Stimulated activated CD4-positive, alpha-beta T cell treated with anti-CD3 and anti-CD28 coated beads, TNF-alpha, amount 100 ng/mL, for 24 hours (primary cell): ENCODE data around the gene ANKRD13B.
"Not testable (repeated sequence)": the region's sequence is repeated elsewhere in the genome, so short reads cannot be mapped to it uniquely, and the experiment has no call there.

Source experiments
- DNase-seq, 3 experiments: peaks; one replicate each; pipeline ENCODE4 v3.0.0-alpha.2; 2020; ENCODE audit warnings: low read depth in 3 of 3

The ANKRD13B gene

DNA sequence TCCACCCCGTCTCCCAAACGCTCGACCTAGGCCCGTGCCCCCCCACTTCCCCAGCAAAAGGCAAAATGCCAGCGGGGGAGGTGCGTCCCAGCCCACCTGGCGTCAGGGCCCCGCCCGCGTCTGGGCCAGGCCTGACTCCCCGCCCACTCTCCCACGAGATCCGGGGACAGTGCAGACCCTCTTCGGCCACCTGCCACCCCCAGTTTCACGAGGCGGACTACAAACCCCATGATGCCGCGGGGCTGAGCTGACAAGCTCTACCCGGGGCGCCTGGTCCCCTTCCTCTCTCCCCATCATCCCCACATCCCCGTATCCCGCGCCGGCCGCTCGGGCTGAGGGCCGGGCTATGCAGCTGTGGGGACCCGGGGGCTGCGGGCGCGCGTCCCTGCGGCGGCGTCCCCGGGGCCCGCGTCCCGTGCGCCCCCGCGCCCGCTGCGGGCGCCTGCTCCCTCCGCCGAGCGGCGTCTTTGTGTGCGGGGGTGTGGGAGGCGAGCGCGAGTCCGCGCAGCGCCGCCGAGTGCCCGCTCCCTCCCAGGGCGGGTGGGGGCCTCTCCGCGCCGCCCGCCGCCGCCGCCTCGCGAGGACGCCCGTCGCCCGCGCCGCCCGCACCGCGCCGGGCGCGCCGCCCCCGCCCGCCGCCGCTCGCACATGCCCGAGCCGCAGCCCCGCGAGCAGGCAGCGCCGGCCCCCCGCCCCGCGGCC is at the start of gene ANKRD13B:
ANKRD13B (plus strand) TSS at position 283 of the 702 bp plus-strand sequence. CDS start 490 bp downstream, outside the sequence.
- DNase-seq = no peak

DNA sequence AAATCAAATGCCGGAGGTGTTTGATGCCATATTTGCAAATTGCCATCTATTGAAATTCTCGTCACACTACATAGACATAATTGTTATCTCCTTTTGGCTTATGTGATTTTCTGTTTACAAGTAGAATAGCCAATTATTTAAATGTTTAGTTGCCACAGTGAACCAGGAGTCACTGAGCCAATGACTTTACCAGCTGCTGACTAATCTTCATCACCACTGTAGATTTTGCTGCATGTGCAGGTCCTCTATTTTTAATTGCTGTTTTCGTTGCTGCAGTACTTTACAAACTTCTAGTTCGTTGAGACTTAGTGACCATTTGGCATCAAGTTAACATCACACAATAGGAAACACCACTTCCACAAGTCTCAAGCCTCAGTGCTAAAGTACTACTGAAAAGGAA is 48.9 kb upstream of the ANKRD13B start:
- DNase-seq = no peak

DNA sequence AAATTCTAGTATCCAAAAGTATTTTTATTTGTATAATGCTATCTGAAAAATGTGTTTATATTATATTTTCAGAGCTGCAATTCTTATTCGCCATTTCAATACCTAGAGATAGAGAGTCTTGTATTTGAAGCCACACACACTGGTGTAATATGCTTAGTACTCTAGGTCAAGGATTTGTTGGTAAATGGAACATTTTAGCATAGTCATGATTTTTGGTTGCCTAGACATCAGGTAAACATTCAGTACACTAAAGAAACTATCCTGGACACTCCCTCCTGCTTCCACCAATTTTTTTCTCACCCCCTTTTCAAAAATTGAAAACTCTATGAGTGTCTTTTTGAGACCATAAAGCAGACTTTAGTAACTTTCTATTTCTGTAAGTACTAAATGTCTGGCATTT is 46.8 kb upstream of the ANKRD13B start:
- DNase-seq = no peak

DNA sequence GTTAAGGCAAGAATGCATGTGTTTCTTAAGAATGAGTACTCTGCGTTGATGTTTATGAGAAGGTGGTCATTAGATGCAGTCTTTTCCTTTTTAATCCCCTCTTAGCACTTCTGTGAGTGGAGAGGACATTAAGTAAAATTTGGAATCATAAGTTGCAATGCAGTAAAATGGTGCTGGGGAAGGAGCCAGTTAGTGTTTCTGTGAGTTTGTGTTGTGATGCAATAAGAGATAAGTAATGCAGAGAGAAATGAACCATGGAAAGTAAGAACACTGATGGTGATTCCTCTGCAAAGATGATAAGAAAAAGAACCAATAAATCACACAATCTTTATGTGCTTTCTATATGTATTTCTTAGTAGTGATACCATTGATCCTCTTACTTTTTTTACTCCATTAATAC is 46.1 kb upstream of the ANKRD13B start:
- no peak for DNase-seq

DNA sequence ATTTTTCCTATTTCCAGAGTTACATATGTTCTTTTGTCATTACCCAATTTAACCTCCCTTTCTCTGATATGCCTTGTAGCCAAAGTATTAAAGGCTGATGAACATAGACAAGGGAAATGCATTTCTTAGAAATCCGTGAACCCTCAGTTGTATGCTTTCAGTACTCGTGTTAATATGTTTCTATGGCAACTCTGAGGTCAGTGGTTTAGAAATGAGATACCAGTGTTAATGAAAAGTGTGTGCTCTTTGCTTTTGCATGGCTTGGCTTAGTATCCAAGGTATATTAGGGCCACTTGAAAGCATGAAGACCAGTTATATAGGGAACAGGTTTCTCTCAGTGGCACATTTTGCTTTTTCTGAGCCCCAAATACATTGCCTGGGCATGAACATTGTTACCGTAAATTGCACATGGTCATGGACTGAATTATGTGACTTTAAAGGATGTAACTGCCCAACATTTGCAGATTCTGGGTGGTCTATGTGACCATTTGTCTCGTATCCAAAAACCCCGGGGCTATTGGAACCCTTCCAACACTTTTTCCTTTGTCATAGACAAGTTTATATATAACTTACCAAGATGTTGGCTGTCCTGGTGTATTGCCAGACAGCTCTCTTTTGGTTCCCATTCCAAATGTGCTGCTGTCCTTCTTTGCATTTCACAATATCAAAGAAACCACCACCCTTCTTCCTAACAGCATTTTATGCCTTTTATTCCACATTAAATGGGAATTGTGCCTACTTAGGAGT is 43.6 kb upstream of the ANKRD13B start:
- no peak for DNase-seq

DNA sequence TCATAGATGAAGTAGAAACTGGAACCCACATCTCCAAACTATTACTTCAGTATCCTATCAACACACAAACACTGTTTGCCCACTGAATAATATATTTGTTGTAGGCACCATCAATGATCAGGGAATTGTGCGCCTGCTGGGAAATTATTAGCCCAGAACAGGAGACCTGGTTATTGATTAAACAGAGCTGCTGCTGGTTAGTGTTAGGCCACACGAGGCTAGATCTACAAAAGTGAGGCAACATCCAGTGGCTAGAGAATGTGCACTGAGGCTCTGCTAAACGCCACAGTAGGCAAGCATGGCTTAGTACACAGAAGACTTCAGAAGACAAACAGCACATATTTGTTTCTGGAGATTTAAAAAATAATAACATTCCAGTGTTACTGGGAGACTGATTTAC is 37.1 kb upstream of the ANKRD13B start:
- DNase-seq = no peak

DNA sequence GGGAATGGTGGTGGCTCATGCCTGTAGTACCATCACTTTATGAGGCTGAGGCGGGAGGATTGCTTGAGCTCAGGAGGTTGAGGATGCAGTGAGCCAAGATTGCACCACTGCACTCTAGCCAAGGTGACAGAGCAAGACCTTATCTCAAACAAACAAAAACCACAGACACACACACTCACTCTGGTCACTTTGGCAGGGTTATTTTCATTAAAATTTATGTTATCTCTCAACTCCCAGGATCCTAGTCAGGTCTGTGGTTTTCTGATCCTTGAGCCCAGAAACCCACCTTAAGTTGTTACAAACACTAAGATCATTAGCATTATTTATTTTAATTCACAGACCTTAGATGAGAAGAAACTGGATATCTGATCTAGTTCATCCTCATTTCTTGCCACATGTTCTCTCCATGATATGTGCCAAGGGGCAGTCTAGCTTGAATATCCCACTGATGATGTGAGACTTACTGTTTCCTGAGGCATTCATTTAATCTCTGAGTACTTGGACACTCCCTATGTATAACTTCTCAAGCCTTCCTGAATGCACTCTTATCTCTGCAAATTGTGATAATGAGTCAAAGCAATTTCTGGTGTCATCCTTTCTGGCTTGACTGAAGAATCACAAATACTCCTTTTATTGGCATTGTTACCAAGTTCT is 35.7 kb upstream of the ANKRD13B start:
- DNase-seq = no peak

DNA sequence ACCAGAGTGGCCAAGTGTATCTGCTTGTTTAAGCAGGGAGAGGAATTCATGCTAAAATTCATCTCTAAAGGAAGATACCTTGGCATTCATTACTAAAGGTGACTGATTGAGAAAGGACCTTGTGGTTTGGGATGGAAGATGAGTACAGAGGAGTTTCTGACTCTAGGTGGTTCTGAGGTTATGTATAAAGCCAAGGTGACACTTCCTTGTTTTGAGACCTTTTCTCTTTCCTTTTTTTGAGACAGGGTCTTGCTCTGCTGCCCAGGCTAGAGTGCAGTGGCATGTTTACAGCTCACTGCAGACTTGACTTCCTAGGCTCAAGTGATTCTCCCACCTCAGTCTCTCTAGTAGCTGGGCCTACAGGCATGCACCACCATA is 35.2 kb upstream of the ANKRD13B start:
- DNase-seq = no peak

DNA sequence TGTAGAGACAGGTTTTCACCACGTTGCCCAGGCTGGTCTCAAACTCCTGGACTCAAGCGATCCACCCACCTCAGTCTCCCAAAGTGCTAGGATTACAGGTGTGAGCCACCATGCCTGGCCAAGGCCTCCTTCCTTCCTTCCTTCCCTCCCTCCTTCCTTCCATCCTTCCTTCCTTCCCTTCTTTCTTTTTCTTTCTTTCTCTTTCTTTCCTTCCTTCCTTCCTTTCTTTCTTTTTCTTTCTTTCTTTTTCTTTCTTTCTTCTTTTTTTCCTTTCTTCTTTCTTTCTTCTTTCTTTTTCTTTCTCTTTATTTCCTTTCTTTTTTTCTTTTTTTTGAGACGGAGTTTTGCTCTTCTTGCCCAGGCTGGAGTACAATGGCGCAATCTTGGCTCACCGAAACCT is 34.8 kb upstream of the ANKRD13B start:
- not testable (repeated sequence) for DNase-seq

DNA sequence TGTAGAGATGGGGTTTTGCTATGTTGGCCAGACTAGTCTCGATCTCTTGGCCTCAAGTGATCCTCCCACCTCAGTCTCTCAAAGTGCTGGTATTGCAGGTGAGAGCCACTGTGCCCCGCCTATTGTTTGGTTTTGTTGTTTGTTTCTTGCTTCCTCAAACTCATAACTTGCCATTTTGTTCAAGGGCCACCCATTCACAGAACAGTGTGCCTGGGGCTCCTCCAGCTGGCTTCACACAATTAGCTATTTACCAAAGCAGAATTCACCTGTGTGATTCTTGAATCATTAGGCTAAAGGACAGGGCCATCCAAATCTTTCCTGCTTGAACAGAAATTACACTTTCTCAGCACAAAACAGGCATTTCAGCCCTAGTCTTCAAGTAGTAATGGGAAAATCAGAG is 33.3 kb upstream of the ANKRD13B start:
- no peak for DNase-seq

DNA sequence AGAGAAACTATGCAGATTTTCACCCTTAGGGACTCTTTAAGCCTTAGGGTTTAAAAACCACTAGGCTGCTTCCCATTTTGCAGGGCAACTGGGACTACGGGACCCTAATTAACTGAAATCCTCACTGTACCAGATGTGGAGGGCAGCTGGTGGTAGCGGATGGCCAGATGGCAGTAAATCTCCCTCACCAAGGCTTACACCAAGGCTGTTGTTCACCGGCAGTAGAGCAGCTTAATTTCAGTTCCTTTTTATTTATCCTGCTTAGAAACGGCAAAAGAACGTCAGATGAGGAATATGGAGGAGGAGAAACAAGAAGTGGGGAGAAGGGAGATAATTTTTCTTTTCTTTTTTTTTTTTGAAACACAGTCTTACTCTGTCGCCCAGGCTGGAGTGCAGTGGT is 32.6 kb upstream of the ANKRD13B start:
- no peak for DNase-seq

DNA sequence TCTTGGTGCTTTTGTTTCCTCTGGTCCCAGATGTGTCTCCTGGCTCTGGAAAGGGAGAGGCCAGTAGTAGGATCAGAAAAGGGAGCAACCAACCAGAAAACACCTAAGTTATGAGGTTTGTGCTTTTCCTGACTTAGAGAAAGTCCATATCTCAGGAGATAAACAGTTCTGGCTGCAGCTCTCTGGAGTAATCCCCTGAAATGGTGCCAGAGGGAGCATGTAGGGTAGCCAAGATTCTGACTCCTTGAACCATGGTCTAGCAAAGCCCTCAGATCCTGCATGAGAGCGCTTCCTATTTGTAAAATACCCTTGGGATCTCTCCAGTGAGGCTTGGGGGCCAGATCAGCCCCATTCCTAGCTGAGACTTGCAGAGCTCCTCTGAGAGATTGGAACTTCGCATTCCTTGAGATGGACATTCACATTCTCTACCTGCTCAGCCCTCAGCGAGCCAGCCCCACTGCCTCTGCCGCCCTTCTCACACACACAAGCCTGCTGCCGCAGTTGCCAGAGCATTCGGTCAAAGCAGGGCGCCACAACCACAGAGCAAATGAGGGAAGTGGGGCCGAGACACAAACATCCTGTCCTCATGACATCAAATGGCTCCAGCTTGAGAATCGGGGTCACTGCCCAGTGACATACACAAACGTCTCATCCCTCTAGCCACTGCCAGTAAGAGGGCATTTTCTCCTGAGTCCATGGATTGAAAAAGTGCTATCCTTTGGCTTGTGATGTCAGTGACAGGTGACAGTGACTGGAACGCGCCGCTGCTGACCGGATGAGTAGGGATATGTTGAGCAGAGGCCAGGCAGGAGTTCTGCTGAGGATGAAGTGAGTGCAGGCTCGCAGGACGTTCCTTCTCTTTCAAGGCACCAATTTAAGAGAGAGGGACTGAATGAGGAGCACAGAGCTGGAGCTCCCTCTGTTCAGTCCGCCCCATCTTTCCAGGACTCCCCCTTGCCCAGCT is 31.1 kb upstream of the ANKRD13B start:
- no peak for DNase-seq

DNA sequence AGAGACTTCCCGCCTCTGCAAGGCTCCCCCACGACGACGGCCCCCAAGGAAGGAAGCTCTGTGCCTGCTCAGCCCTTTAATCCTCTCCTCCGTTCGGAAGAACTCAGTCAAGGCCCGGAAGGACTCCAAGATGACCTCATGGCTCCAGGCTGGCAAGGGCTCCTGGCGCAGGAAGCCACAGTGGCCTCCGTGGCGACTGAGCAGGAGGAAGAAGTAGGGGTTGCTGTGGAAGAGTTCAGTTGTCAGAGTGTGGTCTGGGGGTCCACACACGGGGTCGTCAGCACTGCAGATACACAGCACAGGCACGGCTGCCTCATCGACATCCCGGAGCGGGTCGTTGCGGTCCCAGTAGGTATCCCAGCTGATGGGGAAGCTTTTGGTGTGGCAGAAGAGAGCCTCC is 30.3 kb upstream of the ANKRD13B start:
- no peak for DNase-seq

DNA sequence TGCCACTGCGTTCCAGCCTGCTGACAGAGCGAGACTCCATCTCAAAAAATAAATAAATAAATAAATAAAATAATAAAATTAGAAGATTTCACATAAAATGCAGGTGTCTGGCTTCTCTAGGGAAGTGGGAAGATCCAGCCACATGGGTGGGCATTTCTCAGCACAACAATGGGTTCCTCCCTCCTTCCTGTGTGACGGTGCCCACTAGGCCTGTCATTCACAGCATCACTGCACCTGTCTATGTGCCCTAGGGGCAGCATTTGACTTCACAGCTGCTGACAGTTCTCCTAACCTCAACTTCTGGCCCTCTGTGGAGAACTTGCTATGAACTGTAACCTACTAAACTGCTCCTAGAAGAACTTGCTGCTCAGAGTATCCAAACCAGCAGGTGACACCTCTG is 29.1 kb upstream of the ANKRD13B start:
- no peak for DNase-seq

DNA sequence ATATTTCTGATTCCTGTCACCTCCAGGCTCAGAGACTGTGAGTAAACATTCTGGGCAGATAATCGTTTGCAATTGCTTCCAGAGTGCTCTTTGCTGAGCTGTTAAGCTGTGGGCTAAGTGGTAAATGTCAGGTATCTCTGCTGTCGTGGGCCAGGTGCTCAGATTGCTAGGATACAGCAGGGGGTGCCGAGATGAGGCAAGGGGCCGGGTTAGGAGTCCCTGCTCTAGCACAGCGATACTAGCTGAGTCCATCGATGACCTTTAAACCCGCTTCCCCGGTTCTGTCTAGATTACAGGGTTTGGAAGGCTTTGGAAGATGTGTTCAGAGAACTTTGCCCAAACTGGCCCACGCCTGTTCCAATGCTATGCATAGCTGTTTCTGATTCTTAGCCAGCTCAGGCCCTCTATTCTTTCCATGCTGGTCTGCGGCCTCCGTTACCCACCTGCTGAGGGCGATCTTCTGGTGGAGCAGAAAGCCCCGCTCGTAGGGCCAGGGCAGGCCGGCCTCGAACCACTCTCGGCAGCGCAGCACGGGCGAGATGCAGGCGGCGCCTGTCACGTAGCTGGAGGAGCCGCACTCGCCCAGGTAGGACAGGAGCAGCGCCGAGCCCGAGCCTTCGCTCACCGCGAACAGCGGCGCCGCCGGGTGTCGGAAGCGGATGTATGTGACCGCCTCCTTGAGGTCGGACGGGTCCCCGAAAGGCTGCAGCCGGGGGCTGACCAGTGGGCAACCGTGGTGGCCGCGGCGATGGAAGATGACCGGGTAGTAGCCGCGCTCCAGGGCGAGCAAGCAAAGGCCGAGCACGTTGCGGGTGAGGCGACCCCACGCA is 27.1 kb upstream of the ANKRD13B start:
- peak in 1 of 3 experiments; percentile 56 for DNase-seq

DNA sequence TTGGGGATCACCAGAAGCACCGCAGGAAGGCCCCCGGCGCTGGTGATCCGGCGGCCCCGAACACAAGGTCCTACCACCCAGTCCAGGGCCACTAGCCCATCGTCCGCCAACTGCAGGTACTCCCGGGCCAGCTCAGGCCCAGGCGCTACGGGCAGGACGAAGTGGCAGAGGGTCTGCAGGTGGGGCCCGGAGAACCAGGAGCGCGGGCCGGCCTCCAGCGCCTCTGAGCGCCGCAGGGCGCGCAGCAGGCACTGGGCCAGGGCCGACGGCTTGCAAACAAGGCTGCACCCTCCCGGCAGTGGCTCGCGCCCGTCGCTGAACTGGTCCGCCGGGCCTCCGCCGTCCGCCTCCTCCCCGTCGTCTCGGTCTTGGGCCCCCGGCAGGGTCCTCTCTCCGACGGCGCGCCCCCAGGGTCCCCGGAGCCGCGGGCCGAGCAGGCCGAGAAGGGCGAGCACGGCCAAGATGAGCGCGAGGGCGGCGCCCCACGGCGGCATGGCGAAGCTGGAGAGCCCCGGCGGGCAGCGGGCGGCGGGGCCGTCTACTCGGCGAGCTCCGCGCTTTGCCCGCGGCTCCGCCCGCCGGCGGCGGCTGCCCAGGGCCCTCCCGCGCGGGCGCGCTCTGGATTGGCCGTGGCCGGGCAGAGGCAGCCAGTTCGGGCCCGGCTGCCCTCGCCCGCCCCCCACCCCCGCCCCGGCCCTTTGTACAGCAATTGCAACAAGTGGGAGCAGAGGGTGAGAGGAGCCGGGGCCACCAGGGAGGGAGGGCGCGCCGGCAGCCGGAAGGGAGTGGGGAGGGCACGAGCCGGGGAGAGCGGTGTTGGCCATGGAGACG is 26.2 kb upstream of the ANKRD13B start, which contains the start of gene ABHD15:
ABHD15 (minus strand) TSS at position 565 of the 831 bp plus-strand sequence; CDS start at position 494, 71 bp downstream.
- peak in 1 of 3 experiments; percentile 68 for DNase-seq

DNA sequence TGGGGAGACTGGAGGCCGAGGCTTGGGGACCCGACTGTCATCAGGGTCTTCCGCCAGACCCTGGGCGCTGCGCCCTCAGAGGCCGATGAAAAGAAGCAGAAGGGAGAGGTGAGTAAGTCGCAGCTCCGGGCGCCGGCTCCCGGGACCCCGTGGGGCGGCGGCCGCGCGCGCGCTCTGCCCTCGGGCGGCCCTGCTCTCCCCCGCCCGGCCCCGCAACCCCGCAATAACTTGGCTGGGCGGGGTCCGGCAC is 25.7 kb upstream of the ANKRD13B start:
- DNase-seq = no peak

DNA sequence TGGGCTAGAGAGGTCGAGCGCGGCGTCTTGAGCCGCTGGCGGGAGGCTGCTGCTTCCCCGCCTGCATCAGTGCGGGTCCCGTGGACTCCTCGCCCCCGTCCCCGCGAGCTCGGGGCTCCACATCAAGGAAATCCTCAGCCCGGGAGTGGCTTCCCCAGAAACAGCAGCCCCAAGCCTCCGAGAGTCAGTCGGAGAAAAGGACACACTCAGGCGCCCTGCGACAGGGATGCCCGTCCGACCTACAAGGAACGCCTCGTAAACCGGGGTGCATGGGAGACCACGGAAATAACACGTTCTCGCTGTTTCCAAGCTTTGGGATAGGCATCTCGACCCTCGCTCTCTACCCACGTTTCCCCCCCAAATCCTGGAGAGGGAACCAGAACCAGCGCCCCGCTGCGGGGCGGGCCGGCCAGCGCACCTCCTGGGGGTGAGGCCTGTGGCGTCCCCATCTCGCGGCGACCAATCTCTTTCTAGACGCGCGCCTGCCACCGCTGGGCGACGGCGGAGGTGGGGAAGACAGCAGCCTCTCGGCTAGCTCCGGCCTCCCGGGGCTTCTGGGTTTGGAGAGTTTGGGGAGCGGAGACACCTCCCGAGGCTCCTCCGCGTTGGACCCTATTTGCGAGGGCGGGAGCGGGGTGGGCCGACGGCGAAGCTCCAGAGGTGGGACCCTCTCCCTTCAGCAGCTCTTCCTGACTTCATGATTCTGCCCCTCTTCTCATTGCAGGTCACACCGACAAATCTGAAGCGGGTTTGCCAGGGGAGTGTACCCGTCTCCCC is 25.2 kb upstream of the ANKRD13B start:
- peak in 2 of 3 experiments; percentile 59 to 77 for DNase-seq
